Measurements from ENCODE around the gene CFI.

DNA sequence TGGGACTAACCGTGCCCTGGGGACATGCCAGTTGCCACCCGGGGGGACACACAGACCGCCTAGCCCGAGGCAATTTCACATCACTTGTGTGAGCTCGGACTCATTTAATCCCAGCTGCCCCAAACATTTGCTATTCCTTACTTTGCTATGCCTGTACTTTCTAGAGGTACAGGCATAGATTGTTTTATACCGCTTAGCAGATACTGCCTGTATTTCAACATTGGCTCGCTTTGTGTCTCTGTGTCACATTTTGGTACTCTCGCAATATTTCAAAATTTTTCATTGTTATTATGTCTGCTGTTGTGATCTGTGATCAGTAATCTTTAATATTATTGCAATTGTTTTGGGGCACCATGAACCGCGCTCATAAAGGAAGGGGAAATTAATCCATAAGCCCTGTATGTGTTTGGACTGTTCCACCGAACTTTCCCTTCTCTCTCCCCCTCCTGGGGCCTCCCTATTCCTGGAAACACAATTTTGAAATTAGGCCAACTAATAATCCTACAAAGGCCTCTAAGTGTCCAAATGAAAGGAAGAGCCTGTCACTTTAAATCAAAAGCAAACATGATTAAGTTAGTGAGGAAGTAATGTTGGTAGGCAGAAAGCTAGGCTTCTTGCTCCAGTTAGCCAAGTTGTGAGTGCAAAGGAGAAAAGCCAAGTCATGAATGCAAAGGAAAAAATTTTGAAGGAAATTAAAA is 98.0 kb downstream of the CFI start:
- TF ChIP-seq POLR2A (IDR thresholded peaks at IDR 0.05): no peak
- TF ChIP-seq, protein P1, sequence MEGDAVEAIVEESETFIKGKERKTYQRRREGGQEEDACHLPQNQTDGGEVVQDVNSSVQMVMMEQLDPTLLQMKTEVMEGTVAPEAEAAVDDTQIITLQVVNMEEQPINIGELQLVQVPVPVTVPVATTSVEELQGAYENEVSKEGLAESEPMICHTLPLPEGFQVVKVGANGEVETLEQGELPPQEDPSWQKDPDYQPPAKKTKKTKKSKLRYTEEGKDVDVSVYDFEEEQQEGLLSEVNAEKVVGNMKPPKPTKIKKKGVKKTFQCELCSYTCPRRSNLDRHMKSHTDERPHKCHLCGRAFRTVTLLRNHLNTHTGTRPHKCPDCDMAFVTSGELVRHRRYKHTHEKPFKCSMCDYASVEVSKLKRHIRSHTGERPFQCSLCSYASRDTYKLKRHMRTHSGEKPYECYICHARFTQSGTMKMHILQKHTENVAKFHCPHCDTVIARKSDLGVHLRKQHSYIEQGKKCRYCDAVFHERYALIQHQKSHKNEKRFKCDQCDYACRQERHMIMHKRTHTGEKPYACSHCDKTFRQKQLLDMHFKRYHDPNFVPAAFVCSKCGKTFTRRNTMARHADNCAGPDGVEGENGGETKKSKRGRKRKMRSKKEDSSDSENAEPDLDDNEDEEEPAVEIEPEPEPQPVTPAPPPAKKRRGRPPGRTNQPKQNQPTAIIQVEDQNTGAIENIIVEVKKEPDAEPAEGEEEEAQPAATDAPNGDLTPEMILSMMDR (IDR thresholded peaks at IDR 0.05): no peak
